Muscle layer of duodenum (tissue), 2 donors: ENCODE measurements around the gene PSMD13.

Experiments used
- H3K27ac ChIP-seq: one replicate; pipeline ENCODE4 v1.7.0; 2013; ENCODE audit warnings: mild to moderate bottlenecking, low read length
- H3K27me3 ChIP-seq: one replicate; pipeline ENCODE4 v1.7.0; 2013; ENCODE audit warnings: low read depth, mild to moderate bottlenecking, control low read depth, low read length
- H3K36me3 ChIP-seq, 2 donors: one replicate each; pipeline ENCODE4 v1.7.0; 2013; ENCODE audit warnings: low read length in 2 of 2, control low read depth in 1 of 2, mild to moderate bottlenecking in 1 of 2; ENCODE audit not compliant: insufficient read depth in 2 of 2, control insufficient read depth in 1 of 2
- H3K4me1 ChIP-seq, 2 donors: one replicate each; pipeline ENCODE4 v1.7.0; 2013; ENCODE audit warnings: low read length in 2 of 2, mild to moderate bottlenecking in 2 of 2, control low read depth in 1 of 2, moderate library complexity in 1 of 2; ENCODE audit not compliant: insufficient read depth in 2 of 2, control insufficient read depth in 1 of 2
- H3K4me3 ChIP-seq, 2 donors: one replicate each; pipeline ENCODE4 v1.7.0; 2013; ENCODE audit warnings: low read length in 2 of 2, low read depth in 1 of 2, mild to moderate bottlenecking in 1 of 2
- H3K9me3 ChIP-seq, 2 donors: one replicate each; pipeline ENCODE4 v1.7.0; 2013; ENCODE audit warnings: low read length in 2 of 2, control low read depth in 1 of 2, mild to moderate bottlenecking in 1 of 2; ENCODE audit not compliant: control insufficient read depth in 1 of 2
- donor health status: healthy.

The PSMD13 gene

DNA sequence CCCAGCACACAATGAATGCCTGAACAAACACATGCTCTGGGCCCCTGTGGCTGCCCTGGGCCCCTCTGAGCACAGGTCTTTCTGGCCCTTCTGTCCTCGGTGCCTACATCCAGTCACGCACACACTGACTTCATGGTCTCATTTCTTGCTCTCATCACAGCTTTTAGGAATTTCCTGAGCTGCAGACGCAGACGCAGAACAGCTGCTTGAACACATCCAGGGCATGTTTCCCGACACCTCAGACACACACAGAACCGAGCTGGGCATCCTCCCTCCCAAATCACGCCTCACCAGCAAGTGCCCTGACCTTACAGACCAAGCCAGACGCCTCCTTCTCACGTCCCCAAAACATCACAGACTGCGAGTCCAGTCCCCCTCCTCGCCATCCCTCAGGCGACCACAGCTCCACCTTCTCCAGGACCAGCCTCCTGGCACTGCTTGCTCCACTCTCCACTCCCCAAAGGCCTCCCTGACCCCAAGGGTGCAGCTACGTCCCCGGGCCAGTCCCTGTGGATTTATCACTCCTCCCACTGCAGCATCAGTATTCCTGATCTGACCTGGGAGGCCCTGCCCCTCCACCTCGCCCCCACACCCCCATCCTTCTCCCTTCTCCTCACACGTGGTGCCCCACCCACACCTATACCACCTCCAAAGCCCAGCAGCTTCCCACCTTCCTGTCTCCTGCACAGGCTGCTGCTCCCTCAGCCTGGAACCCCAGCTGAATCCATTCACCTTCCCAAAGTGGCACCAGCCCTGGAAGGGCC, 13.6 kb upstream of the PSMD13 start:
- no peaks in the 10 kb centered on the region for H3K4me1 ChIP-seq
- no peaks in the 10 kb centered on the region for H3K27me3 ChIP-seq
- H3K27ac ChIP-seq = no peak overlapping the region
- no peak overlapping the region for H3K4me3 ChIP-seq
- H3K9me3 ChIP-seq = no peaks in the 10 kb centered on the region
- peaks cover 9 to 26% of the 10 kb centered on the region in 2 donors for H3K36me3 ChIP-seq

DNA sequence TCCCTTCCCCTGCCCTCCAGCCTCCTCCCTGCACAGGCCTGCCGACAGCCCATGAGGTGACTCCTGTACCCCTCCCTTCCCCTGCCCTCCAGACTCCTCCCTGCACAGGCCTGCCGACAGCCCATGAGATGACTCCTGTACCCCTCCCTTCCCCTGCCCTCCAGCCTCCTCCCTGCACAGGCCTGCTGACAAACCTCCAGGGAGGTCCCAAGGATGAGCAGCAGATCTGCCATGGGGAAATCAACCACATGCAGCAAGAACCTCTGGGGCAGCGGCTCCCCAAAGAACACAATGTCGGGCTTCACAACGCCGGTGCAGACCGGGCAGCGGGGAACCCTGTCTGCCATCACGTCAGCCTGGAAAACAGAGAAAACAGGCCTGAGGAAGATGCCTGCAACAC, 12.9 kb upstream of the PSMD13 start:
- Histone ChIP-seq H3K4me1 (no peaks in the 10 kb centered on the region), H3K9me3 (no peaks in the 10 kb centered on the region), H3K4me3 (no peak overlapping the region), H3K36me3 (peaks cover 5 to 19% of the 10 kb centered on the region in 2 donors), H3K27ac (no peak overlapping the region), H3K27me3 (no peaks in the 10 kb centered on the region)

DNA sequence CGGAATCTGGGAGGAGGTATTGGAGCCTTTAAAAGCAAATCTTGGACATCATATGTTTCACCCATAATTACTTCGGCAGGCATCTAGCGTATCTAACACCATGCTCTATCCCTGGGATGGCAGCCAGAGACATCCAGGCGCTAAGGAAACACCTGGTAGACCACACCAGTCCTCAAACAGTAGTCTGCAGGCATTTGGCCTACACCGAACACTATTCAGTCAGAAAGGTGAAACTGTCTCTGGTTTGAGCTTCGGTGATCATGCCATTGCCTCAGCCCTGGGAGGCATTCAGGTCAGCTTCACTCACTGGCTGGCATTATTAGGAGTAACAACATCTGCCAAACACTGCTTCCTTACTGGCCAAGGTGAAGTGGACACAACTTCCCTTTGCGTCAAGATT, 12.4 kb upstream of the PSMD13 start:
- Histone ChIP-seq H3K4me1 (no peaks in the 10 kb centered on the region), H3K27ac (no peak overlapping the region), H3K4me3 (no peak overlapping the region), H3K9me3 (no peaks in the 10 kb centered on the region), H3K27me3 (no peaks in the 10 kb centered on the region), H3K36me3 (peaks cover 5 to 14% of the 10 kb centered on the region in 2 donors)

DNA sequence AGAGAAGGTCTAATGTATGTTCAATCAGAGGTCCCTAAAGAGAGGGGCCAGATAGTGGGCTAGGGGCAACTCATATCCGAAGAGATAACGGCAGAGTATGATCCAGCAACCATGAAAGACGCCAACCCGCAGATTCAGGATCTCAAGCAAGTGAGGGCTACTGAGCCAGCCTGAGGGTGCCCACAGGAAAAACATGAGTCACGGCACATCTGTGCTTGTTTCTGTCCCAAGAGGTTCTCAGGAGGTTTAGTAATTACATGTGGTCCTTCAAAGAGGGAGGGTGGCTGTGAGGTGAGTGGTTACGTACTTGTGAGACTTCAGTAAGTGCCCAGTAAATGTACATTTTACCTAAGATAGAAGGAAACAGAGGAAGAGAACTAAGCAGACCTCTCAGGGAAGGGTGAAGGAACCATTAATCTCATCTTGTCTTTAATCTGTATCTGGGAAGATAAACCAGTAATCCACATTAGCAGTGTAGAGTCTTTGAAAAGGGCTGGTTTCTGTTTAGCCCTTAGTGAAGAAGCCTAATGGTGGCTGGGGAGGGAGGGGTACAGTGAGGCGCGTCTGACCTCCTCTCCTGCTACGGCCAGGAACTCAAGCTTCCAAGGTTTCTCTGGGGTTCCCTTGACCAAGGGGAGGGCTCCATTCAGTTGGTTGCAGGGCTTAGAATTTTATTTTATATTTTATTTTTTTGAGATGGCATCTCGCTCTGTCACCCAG, 10.9 kb upstream of the PSMD13 start:
- Histone ChIP-seq H3K36me3 (peaks cover 5 to 18% of the 10 kb centered on the region in 2 donors), H3K9me3 (no peaks in the 10 kb centered on the region), H3K27me3 (no peaks in the 10 kb centered on the region), H3K27ac (no peak overlapping the region), H3K4me3 (no peak overlapping the region), H3K4me1 (no peaks in the 10 kb centered on the region)

DNA sequence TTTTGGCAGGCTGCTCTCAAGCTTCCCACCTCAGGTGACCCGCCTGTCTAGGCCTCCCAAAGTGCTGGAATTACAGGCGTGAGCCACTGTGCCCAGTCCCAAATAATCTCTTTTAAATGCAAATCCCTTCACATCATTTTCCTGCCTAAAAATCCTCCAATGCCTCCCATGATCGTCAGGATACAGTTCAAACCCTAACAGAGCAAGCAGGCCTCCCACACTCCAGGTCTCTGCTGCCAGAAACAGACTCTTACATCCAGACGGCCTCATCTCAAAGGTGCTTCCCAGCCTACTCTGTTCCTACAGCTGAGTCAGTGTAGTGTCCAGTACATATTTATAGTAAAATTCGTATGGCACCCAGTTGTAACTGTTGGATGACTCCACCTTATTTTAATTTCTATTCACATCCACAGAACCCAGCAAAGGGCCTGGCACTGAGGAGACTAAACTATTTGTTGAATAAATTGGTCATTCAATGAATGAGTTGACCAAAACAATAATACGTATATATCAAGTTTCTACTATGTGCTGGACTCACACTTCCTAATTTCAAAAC, 8.9 kb upstream of the PSMD13 start:
- Histone ChIP-seq H3K9me3 (no peaks in the 10 kb centered on the region), H3K27me3 (no peaks in the 10 kb centered on the region), H3K27ac (no peak overlapping the region), H3K36me3 (peaks cover 5 to 11% of the 10 kb centered on the region in 2 donors), H3K4me1 (no peaks in the 10 kb centered on the region), H3K4me3 (no peak overlapping the region)

DNA sequence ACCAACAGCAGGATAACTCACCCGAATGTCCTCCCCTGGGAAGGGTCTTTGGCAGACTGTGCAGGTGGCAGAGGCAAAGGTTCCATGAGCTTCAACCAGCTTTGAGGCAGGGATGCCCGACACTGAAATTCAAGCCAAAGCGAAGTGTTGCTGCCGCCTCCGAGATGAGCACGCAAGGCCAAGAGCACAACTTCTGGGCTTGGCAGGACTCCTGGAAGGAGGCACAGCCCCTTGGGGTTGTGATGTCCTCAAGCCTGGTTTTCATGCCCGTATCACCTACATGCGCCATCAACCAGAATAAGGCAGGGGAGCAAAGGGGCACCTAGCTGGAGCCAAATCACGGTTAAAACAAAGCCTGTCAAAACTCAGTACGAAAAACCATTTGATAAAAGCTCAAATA, 6.3 kb upstream of the PSMD13 start:
- Histone ChIP-seq H3K27me3 (no peaks in the 10 kb centered on the region), H3K4me3 (no peak overlapping the region), H3K36me3 (peaks cover 5 to 13% of the 10 kb centered on the region in 2 donors), H3K27ac (no peak overlapping the region), H3K4me1 (peaks cover 0 to 9% of the 10 kb centered on the region in 2 donors), H3K9me3 (no peaks in the 10 kb centered on the region)

DNA sequence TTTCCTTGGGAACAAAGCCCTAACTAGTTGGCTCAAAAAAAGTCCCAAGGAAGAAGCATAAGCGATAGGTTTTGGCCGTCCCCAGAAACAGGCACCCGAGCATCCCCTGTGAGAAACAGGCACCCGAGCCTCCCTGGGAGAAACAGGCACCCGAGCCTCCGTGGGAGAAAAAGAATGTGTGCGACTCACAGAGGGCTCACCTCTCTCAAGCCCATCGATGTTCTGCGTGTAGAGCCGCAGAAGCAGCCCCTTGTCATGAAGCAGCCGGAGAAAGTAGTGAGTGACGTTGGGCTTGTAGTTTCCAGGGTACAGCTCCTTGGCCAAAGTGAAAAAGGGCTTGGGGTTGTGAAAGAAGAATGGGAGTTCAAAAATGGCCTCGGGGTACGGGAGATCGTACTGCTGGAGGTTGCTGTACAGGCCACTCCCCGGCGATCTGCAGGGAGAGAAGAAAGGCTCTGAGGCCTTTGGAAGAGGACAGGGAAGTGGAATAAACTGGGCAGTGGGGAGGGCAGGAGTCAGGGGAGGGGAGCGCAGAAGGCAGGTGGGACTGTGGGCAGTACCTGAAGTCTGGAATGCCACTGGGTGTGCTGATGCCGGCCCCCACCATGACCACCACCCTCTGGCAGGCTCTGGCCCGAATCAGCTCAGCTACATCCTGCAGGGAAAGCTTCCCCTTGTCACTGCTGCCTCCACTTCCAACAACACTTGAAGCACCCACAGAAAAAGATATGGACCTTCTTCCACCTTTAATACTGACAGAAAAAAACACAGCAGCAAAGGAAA, 3.8 kb upstream of the PSMD13 start:
- no peaks in the 10 kb centered on the region for H3K27me3 ChIP-seq
- no peaks in the 10 kb centered on the region for H3K9me3 ChIP-seq
- H3K4me1 ChIP-seq = peaks cover 5 to 18% of the 10 kb centered on the region in 2 donors
- H3K27ac ChIP-seq = no peak overlapping the region
- H3K36me3 ChIP-seq = peaks cover 0 to 16% of the 10 kb centered on the region in 2 donors
- H3K4me3 ChIP-seq = no peak overlapping the region

DNA sequence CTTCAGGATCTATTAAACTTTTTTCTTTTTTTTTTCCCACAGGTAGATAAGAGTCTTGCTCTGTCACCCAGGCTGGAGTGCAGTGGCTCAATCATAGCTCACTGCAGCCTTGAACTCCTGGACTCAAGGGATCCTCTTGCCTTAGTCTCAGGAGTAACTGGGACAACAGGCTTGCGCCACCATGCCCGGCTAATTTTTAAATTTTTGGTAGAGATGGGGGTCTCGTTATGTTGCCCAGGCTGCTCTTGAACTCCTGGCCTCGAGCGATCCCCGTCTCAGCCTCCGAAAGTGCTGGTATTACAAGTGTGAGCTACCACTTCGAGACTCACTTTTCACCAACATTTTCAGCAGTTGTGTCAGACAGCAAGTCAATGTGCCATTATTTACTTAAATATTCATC, 1.6 kb upstream of the PSMD13 start:
- Histone ChIP-seq H3K4me1 (peaks cover 8 to 23% of the 10 kb centered on the region in 2 donors), H3K27me3 (no peaks in the 10 kb centered on the region), H3K9me3 (no peaks in the 10 kb centered on the region), H3K36me3 (peaks cover 12 to 23% of the 10 kb centered on the region in 2 donors), H3K27ac (peak overlapping the region; percentile 56), H3K4me3 (peak overlapping the region; percentile 70 to 94)

DNA sequence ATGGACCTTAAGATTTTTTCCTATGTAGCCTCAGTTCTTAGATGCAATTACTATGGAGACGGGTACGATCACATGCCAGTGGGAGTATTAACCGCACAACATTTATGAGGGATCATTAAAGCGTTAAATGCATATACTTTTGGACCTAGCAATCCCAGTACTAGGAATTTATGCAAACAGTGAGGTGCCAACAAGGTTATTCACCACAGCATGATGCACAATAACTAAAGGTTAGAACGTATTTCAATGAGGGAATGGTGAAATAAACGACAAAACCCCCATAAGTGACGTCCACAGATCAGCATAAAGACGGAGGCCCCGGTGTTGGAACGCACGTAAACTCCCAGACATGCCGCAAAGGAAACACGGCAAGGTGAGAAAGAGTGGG, 1.2 kb upstream of the PSMD13 start:
- Histone ChIP-seq H3K27ac (peak overlapping the region; percentile 56), H3K36me3 (peaks cover 12 to 19% of the 10 kb centered on the region in 2 donors), H3K4me3 (peak overlapping the region; percentile 70 to 94), H3K27me3 (no peaks in the 10 kb centered on the region), H3K4me1 (peaks cover 8 to 23% of the 10 kb centered on the region in 2 donors), H3K9me3 (no peaks in the 10 kb centered on the region)

DNA sequence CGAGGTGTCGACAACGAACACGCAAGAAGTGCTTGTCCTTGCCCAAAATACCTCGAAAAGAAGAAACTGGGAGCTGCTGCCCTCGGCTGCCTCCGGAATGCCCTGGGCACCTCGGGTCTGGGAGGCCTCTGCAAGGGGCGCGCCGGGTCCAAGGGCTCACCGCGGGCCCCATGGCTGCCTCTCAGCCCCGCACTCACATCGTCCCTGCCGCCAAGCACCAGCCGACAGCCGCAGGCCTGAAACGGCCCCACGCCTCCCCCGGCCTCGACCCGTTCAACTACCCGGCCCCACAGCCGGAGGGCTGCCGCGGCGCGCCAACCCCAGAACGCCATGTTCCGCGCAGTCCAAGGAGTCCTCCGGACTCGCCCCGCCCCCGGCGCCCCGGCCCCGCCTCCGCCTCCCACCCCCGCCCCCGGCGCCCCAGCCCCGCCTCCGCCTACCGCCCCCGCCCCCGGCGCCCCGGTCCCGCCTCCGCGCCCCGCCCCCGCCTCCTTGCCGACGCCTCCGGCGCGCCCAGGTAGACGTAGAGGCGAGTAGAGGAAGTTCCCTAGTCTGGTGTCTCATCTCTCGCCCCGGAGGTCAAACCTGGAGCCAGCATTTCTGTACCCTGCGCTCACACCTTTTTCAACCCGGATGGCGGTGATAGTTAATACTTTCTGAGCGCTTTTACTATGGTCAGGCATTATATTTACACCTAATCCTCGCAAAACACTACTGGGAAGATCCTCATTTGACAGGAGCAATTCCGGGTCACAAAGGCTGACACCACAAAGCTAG, 591 bp upstream of the PSMD13 start, which contains the start of gene SIRT3:
TSS of gene SIRT3 (minus strand) at position 346 of the 777 bp plus-strand sequence. CDS start at position 332, 14 bp downstream.
- Histone ChIP-seq H3K9me3 (no peaks in the 10 kb centered on the region), H3K36me3 (peaks cover 12 to 19% of the 10 kb centered on the region in 2 donors), H3K27ac (peak within 1 kb of the TSS; percentile 97), H3K27me3 (no peaks in the 10 kb centered on the region), H3K4me1 (peaks cover 8 to 23% of the 10 kb centered on the region in 2 donors), H3K4me3 (peak within 1 kb of the TSS; percentile 70 to 94)
